CD14-positive monocyte (primary cell): ENCODE results near the gene IKZF1. TPM values are rescaled to one million over a fixed set of nuclear protein-coding genes. Genes with fewer than 3 reads are reported as not detected.

Experiments used
- DNase-seq, 3 donors: peaks; one replicate each; pipeline ENCODE4 v3.0.0-alpha.2; 2011 to 2022
- H2AFZ ChIP-seq: 2 replicates; pipeline ENCODE4 v1.6.0; 2012; ENCODE audit warnings: mild to moderate bottlenecking, low read depth, low read length, inconsistent platforms; ENCODE audit not compliant: insufficient read depth, poor library complexity, severe bottlenecking
- H3K27ac ChIP-seq, 2 donors: 1 replicate in 1 of 2; 2 replicates in 1 of 2; pipeline ENCODE4 v1.5.1; 2012 to 2013; ENCODE audit warnings: low read length in 2 of 2, control low read depth in 1 of 2, inconsistent platforms in 1 of 2, low read depth in 1 of 2, mild to moderate bottlenecking in 1 of 2
- H3K27me3 ChIP-seq, 2 donors: one replicate each; pipeline versions ENCODE4 v1.6.0 to v1.6.1; 2011 to 2013; ENCODE audit warnings: low read length in 2 of 2; ENCODE audit not compliant: control insufficient read depth in 2 of 2, insufficient read depth in 2 of 2
- H3K36me3 ChIP-seq, 2 donors: replicated peaks in 1 of 2; 1 replicate in 1 of 2; 2 replicates in 1 of 2; pipeline versions ENCODE4 v1.5.1 to v1.6.1; 2012 to 2013; ENCODE audit warnings: low read length in 2 of 2, control low read depth in 1 of 2, inconsistent platforms in 1 of 2, mild to moderate bottlenecking in 1 of 2; ENCODE audit not compliant: insufficient read depth in 2 of 2, control insufficient read depth in 1 of 2
- H3K4me1 ChIP-seq, 2 donors: 1 replicate in 1 of 2; 2 replicates in 1 of 2; pipeline versions ENCODE4 v1.5.1 to v1.6.1; 2012 to 2013; ENCODE audit warnings: low read length in 2 of 2, control low read depth in 1 of 2, inconsistent platforms in 1 of 2, mild to moderate bottlenecking in 1 of 2, moderate library complexity in 1 of 2; ENCODE audit not compliant: insufficient read depth in 2 of 2, control insufficient read depth in 1 of 2
- H3K4me2 ChIP-seq: replicated peaks from 2 replicates; pipeline ENCODE3; 2012; ENCODE audit warnings: low read length, moderate library complexity, mild to moderate bottlenecking; ENCODE audit not compliant: poor library complexity, severe bottlenecking; ENCODE audit errors: extremely low read depth
- H3K4me3 ChIP-seq, 3 experiments: fragments of 200-600 bp in 1 of 3; sonication (generic) in 1 of 3; replicated peaks in 1 of 3; 1 replicate in 2 of 3; 2 replicates in 1 of 3; pipeline ENCODE4 v1.5.1; 2011 to 2013; ENCODE audit warnings: low read length in 3 of 3, mild to moderate bottlenecking in 3 of 3, control low read depth in 2 of 3, low read depth in 2 of 3, inconsistent platforms in 1 of 3, moderate library complexity in 1 of 3
- H3K79me2 ChIP-seq: 2 replicates; pipeline ENCODE4 v1.6.0; 2012; ENCODE audit warnings: mild to moderate bottlenecking, control low read depth, inconsistent platforms, low read length, moderate library complexity; ENCODE audit not compliant: insufficient read depth
- H3K9ac ChIP-seq: 2 replicates; pipeline ENCODE4 v1.6.0; 2017; ENCODE audit warnings: low read length, mild to moderate bottlenecking; ENCODE audit not compliant: insufficient read depth, poor library complexity, severe bottlenecking
- H3K9me3 ChIP-seq, 2 donors: replicated peaks in 1 of 2; 1 replicate in 1 of 2; 2 replicates in 1 of 2; pipeline versions ENCODE4 v1.5.1 to v1.6.1; 2012 to 2013; ENCODE audit warnings: low read length in 2 of 2, control low read depth in 1 of 2; ENCODE audit not compliant: control insufficient read depth in 1 of 2, insufficient read depth in 1 of 2
- H4K20me1 ChIP-seq: 2 replicates; pipeline ENCODE4 v1.6.0; 2012; ENCODE audit warnings: mild to moderate bottlenecking, low read length, control low read depth, moderate library complexity; ENCODE audit not compliant: insufficient read depth
- H3K27ac Mint-ChIP-seq, 7 donors: one replicate each; pipeline ENCODE4 v1.8.0; 2020; ENCODE audit warnings: mild to moderate bottlenecking in 7 of 7, mixed read lengths in 7 of 7, moderate library complexity in 6 of 7, inconsistent platforms in 2 of 7
- H3K27me3 Mint-ChIP-seq, 3 donors: one replicate each; pipeline ENCODE4 v1.8.0; 2021 to 2022; ENCODE audit warnings: low read depth in 3 of 3, mild to moderate bottlenecking in 3 of 3, mixed read lengths in 3 of 3, moderate library complexity in 3 of 3, inconsistent platforms in 1 of 3
- H3K36me3 Mint-ChIP-seq, 2 donors: one replicate each; pipeline ENCODE4 v1.8.0; 2020; ENCODE audit warnings: mixed read lengths in 2 of 2, inconsistent platforms in 1 of 2, mild to moderate bottlenecking in 1 of 2
- H3K4me1 Mint-ChIP-seq: one replicate; pipeline ENCODE4 v1.8.0; 2020; ENCODE audit warnings: mild to moderate bottlenecking, mixed read lengths
- H3K4me3 Mint-ChIP-seq, 2 donors: one replicate each; pipeline ENCODE4 v1.8.0; 2020; ENCODE audit warnings: mild to moderate bottlenecking in 2 of 2, mixed read lengths in 2 of 2, moderate library complexity in 1 of 2
- H3K9me3 Mint-ChIP-seq, 7 donors: one replicate each; pipeline ENCODE4 v1.8.0; 2020 to 2022; ENCODE audit warnings: mixed read lengths in 7 of 7, mild to moderate bottlenecking in 6 of 7, moderate library complexity in 6 of 7, inconsistent platforms in 2 of 7
- WGBS: methylation state at CpG from one replicate; pipeline ENCODE4 v1.1.5; 2013; ENCODE audit warnings: missing lambda C conversion rate; ENCODE audit not compliant: insufficient coverage; 5-methylcytosine and 5-hydroxymethylcytosine counted together
- intact Hi-C, 2 donors: fragments of 100-400 bp; cut with micrococcal nuclease; formaldehyde crosslinking; loops; one replicate each; pipeline versions ENCODE4 v1.15.0 to v1.15.1; 2023
- polyA plus RNA-seq, 3 donors: library from polyadenylated mRNA; depleted of rRNA in 1 of 3; unstranded in 2 of 3; stranded (reverse) in 1 of 3; fragments of 300-500 nt in 2 of 3; fragments of >200 nt in 1 of 3; fragmentation: Illumina TruSeq in 2 of 3; gene quantifications; 1 replicate in 2 of 3; 2 replicates in 1 of 3; pipeline ENCODE4 v1.2.3, GENCODE V29; 2012 to 2021
- TF ChIP-seq, protein P1 (sequence below): fragments of 200-600 bp; IDR thresholded peaks from one replicate; pipeline ENCODE4 v1.8.0; 2022; ENCODE audit warnings: antibody characterized with exemption, mild to moderate bottlenecking

Gene IKZF1
- polyA plus RNA-seq, 3 donors, result 38.4 to 130 (median 80.2) TPM

DNA sequence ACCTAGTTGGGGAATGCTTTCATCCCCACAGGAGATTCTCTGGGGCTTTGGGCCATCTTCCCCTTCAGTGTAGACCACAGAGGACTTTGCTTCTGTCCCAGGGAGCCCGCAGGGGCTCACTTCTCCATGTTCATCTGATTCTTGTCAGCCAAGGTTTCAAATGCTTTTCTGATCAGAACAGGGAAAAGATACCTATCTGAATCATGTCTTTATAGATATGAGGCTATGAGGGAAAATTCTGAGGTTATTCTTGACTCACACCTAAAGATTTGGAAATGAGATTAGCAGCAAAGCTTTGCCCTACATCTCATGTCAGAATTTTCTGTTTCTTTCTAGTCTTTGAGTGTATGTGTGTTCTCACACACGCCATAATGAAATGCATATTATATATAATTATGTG, 92.3 kb downstream of the IKZF1 start:
- Histone ChIP-seq H2AFZ (no peak overlapping the region), H3K36me3 (peaks cover 80 to 90% of the 10 kb centered on the region in 2 donors), H3K27ac (peak overlapping the region in 1 of 2 donors; percentile 59), H3K9me3 (no peaks in the 10 kb centered on the region), H3K9ac (no peak overlapping the region), H3K4me2 (no peak overlapping the region), H3K4me1 (peaks cover 27 to 36% of the 10 kb centered on the region in 2 donors), H3K27me3 (no peaks in the 10 kb centered on the region), H3K79me2 (peaks cover 94% of the 10 kb centered on the region), H4K20me1 (peaks cover 82% of the 10 kb centered on the region), H3K4me3 (no peak overlapping the region)
- TF ChIP-seq, protein P1, sequence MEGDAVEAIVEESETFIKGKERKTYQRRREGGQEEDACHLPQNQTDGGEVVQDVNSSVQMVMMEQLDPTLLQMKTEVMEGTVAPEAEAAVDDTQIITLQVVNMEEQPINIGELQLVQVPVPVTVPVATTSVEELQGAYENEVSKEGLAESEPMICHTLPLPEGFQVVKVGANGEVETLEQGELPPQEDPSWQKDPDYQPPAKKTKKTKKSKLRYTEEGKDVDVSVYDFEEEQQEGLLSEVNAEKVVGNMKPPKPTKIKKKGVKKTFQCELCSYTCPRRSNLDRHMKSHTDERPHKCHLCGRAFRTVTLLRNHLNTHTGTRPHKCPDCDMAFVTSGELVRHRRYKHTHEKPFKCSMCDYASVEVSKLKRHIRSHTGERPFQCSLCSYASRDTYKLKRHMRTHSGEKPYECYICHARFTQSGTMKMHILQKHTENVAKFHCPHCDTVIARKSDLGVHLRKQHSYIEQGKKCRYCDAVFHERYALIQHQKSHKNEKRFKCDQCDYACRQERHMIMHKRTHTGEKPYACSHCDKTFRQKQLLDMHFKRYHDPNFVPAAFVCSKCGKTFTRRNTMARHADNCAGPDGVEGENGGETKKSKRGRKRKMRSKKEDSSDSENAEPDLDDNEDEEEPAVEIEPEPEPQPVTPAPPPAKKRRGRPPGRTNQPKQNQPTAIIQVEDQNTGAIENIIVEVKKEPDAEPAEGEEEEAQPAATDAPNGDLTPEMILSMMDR, result no peak
- Mint-ChIP-seq H3K27me3 (peaks cover 0 to 4% (median 0%) of the 10 kb centered on the region in 3 donors), H3K36me3 (peaks cover 75 to 93% of the 10 kb centered on the region in 2 donors), H3K9me3 (peaks cover 0 to 3% (median 0%) of the 10 kb centered on the region in 7 donors), H3K4me1 (peaks cover 46% of the 10 kb centered on the region), H3K27ac (peak overlapping the region in 5 of 7 donors; percentile 5 to 86 (median 48)), H3K4me3 (no peak overlapping the region)
- WGBS, result 40% methylated on average over 1 of the region's 2 CpGs
- DNase-seq, result no peak
- intact Hi-C loops, result no loop called here

DNA sequence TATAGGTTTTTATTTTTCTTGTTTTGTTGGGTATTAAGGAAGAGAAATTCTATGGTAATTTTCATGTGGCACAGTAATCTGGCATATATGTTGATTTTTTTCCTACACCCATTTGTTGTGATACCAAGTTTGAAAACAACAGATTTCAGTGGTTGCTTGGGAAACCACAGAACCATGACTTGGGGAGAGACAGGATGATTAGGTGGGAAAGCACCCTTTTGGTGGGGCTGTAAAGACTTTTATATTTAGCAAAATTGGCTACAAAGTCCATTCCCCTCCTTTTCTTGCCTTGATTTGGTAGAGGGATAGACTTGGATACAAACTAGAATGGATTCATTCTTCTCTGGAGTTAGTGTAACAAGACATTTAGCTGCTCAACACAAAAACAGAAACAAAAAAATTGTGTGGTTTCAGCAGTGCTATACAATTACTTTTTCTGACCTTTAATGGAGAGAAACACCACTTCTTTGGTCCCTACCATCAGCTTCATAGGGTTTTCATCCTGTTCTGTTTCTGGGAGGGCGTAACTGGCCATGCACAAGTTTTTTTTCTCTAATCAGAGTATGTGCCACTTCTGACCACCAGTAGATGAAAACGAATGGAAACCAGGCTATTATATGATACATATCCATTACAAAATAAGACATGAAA, 92.9 kb downstream of the IKZF1 start:
- TF ChIP-seq, protein P1, result no peak
- no peak for DNase-seq
- Histone ChIP-seq H3K4me3 (no peak overlapping the region), H3K9me3 (no peaks in the 10 kb centered on the region), H3K79me2 (peaks cover 94% of the 10 kb centered on the region), H3K4me1 (peaks cover 25 to 33% of the 10 kb centered on the region in 2 donors), H3K36me3 (peaks cover 80 to 90% of the 10 kb centered on the region in 2 donors), H3K27me3 (no peaks in the 10 kb centered on the region), H4K20me1 (peaks cover 80% of the 10 kb centered on the region), H3K9ac (no peak overlapping the region), H2AFZ (no peak overlapping the region), H3K27ac (peak overlapping the region in 1 of 2 donors; percentile 60), H3K4me2 (no peak overlapping the region)
- Mint-ChIP-seq H3K4me1 (peaks cover 41% of the 10 kb centered on the region), H3K4me3 (no peak overlapping the region), H3K9me3 (peaks cover 0 to 3% (median 0%) of the 10 kb centered on the region in 7 donors), H3K27me3 (peaks cover 0 to 4% (median 0%) of the 10 kb centered on the region in 3 donors), H3K27ac (peak overlapping the region in 5 of 7 donors; percentile 4 to 88 (median 43)), H3K36me3 (peaks cover 75 to 93% of the 10 kb centered on the region in 2 donors)
- WGBS, result no CpG with 5 or more reads among the region's 2 CpGs
- intact Hi-C loops, result no loop called here
